KMS-11 (cell line): ENCODE measurements around the gene HCRTR1.

ENCODE experiments used
- H2AFZ ChIP-seq: fragments of 200-600 bp; sonication (generic); 2 replicates; pipeline ENCODE4 v1.6.1; 2016; ENCODE audit warnings: antibody characterized with exemption, mixed run types, low read depth
- H3K27ac ChIP-seq: fragments of 200-600 bp; sonication (generic); 2 replicates; pipeline ENCODE4 v1.6.1; 2016; ENCODE audit warnings: mild to moderate bottlenecking, mixed run types
- H3K27me3 ChIP-seq: fragments of 200-600 bp; sonication (generic); 2 replicates; pipeline ENCODE4 v1.6.1; 2017; ENCODE audit warnings: mild to moderate bottlenecking, low read depth, mixed run types, moderate library complexity; ENCODE audit not compliant: insufficient read depth
- H3K36me3 ChIP-seq: fragments of 200-600 bp; sonication (generic); 2 replicates; pipeline ENCODE4 v1.6.1; 2017; ENCODE audit warnings: mild to moderate bottlenecking, mixed run types; ENCODE audit not compliant: insufficient read depth
- H3K4me1 ChIP-seq: fragments of 200-600 bp; sonication (generic); 2 replicates; pipeline ENCODE4 v1.6.1; 2016; ENCODE audit warnings: mild to moderate bottlenecking, low read depth, mixed run types; ENCODE audit not compliant: poor library complexity, severe bottlenecking
- H3K4me2 ChIP-seq: fragments of 200-600 bp; sonication (generic); 2 replicates; pipeline ENCODE4 v1.7.0; 2016; ENCODE audit warnings: mild to moderate bottlenecking, mixed run types
- H3K4me3 ChIP-seq: fragments of 200-600 bp; sonication (generic); IDR thresholded peaks from 2 replicates; pipeline ENCODE4 v1.6.1; 2017; ENCODE audit warnings: low read depth, low read length, mixed read lengths; ENCODE audit not compliant: insufficient read depth
- H3K79me2 ChIP-seq: fragments of 200-600 bp; sonication (generic); 2 replicates; pipeline ENCODE4 v1.6.1; 2016; ENCODE audit warnings: low read depth, mixed run types; ENCODE audit not compliant: insufficient read depth
- H3K9ac ChIP-seq: fragments of 200-600 bp; sonication (generic); 2 replicates; pipeline ENCODE4 v1.6.1; 2016; ENCODE audit warnings: mild to moderate bottlenecking, mixed run types
- H4K20me1 ChIP-seq: fragments of 200-600 bp; sonication (generic); 2 replicates; pipeline ENCODE4 v1.6.1; 2016; ENCODE audit warnings: mild to moderate bottlenecking, mixed run types; ENCODE audit not compliant: insufficient read depth
- CTCF ChIP-seq: fragments of 200-600 bp; sonication (generic); conservative IDR thresholded peaks from 2 replicates; pipeline ENCODE4 v1.6.1; 2017; ENCODE audit warnings: low read depth, mild to moderate bottlenecking, antibody characterized with exemption, low read length, moderate library complexity, mixed read lengths

HCRTR1 gene

GRCh38 chr1:31617218-31617915 lies at the start of gene HCRTR1:
TSS of gene HCRTR1 (plus strand) at chr1:31617689. CDS start at chr1:31619193, 1,504 bp downstream.
- no peak for TF ChIP-seq CTCF
- Histone ChIP-seq H4K20me1 (no peaks in the 10 kb centered on the region), H3K4me1 (no peaks in the 10 kb centered on the region), H3K27me3 (peaks cover 7% of the 10 kb centered on the region; the same call in 1 of the 2 replicates), H3K27ac (no peak within 1 kb of the TSS), H3K36me3 (no peaks in the 10 kb centered on the region), H3K9ac (no peak within 1 kb of the TSS), H2AFZ (peak within 1 kb of the TSS; percentile 26; the same call in 1 of the 2 replicates), H3K79me2 (no peaks in the 10 kb centered on the region), H3K4me3 (no peak within 1 kb of the TSS), H3K4me2 (peak within 1 kb of the TSS; percentile 33; the same call in 1 of the 2 replicates)

GRCh38 chr1:31567956-31568570 lies 49.4 kb upstream of the HCRTR1 start:
- no peaks in the 10 kb centered on the region for H4K20me1 ChIP-seq
- H3K36me3 ChIP-seq, result no peaks in the 10 kb centered on the region
- no peaks in the 10 kb centered on the region for H3K4me1 ChIP-seq
- H3K4me2 ChIP-seq, result no peak overlapping the region
- no peak overlapping the region for H3K4me3 ChIP-seq
- 0 out of 2 replicates have a peak, but pooled peaks cover 3% of the 10 kb centered on the region for H3K27me3 ChIP-seq
- H2AFZ ChIP-seq, result no peak overlapping the region
- no peaks in the 10 kb centered on the region for H3K79me2 ChIP-seq
- TF ChIP-seq CTCF, result no peak
- no peak overlapping the region for H3K9ac ChIP-seq
- H3K27ac ChIP-seq, result no peak overlapping the region

GRCh38 chr1:31568895-31569595 lies 48.4 kb upstream of the HCRTR1 start:
- Histone ChIP-seq H4K20me1 (no peaks in the 10 kb centered on the region), H3K27ac (no peak overlapping the region), H3K36me3 (no peaks in the 10 kb centered on the region), H2AFZ (no peak overlapping the region), H3K27me3 (0 out of 2 replicates have a peak, but pooled peaks cover 3% of the 10 kb centered on the region), H3K79me2 (no peaks in the 10 kb centered on the region), H3K4me3 (no peak overlapping the region), H3K4me1 (no peaks in the 10 kb centered on the region), H3K9ac (no peak overlapping the region), H3K4me2 (no peak overlapping the region)
- no peak for TF ChIP-seq CTCF

- no peaks in the 10 kb centered on the region for H3K79me2 ChIP-seq
- H3K4me3 ChIP-seq, result no peak overlapping the region
- H3K27ac ChIP-seq, result no peak overlapping the region
- H3K4me1 ChIP-seq, result no peaks in the 10 kb centered on the region
- TF ChIP-seq CTCF, result no peak
- no peak overlapping the region for H3K9ac ChIP-seq
- H2AFZ ChIP-seq, result no peak overlapping the region
- H4K20me1 ChIP-seq, result no peaks in the 10 kb centered on the region
- H3K4me2 ChIP-seq, result no peak overlapping the region
- H3K36me3 ChIP-seq, result no peaks in the 10 kb centered on the region
- H3K27me3 ChIP-seq, result 0 out of 2 replicates have a peak, but pooled peaks cover 3% of the 10 kb centered on the region
Measured at GRCh38 chr1:31569596-31570173, 47.8 kb upstream of the HCRTR1 start.
